Measurements from ENCODE around the gene NLN.

NLN gene

GRCh38 chr5:65809817-65810531 is 88.0 kb downstream of the NLN start:
- DNase-seq (ENCODE audit: low spot score), result no peak

- DNase-seq (ENCODE audit: low spot score), result no peak
These were observed 89.0 kb downstream of the NLN start for GRCh38 chr5:65811004-65811403.

- DNase-seq (ENCODE audit: low spot score), result no peak
These were observed 89.9 kb downstream of the NLN start for GRCh38 chr5:65811885-65812284.

- no peak for DNase-seq (ENCODE audit: low spot score)
These were observed 90.6 kb downstream of the NLN start for GRCh38 chr5:65812648-65813047.

- no peak for DNase-seq (ENCODE audit: low spot score)
These were observed 91.2 kb downstream of the NLN start for GRCh38 chr5:65813174-65813573.

GRCh38 chr5:65815161-65815560 is 93.2 kb downstream of the NLN start:
- DNase-seq (ENCODE audit: low spot score), result no peak

GRCh38 chr5:65816729-65817128 is 94.7 kb downstream of the NLN start:
- no peak for DNase-seq (ENCODE audit: low spot score)

- no peak for DNase-seq (ENCODE audit: low spot score)
These were observed 95.9 kb downstream of the NLN start for GRCh38 chr5:65817931-65818330.

GRCh38 chr5:65818592-65818991 is 96.6 kb downstream of the NLN start:
- peak; percentile 11 for DNase-seq (ENCODE audit: low spot score)

- no peak for DNase-seq (ENCODE audit: low spot score)
These were observed 97.4 kb downstream of the NLN start for GRCh38 chr5:65819215-65819904.

GRCh38 chr5:65819905-65820240 is 97.9 kb downstream of the NLN start:
- no peak for DNase-seq (ENCODE audit: low spot score)

GRCh38 chr5:65820373-65820772 is 98.4 kb downstream of the NLN start:
- DNase-seq (ENCODE audit: low spot score), result no peak

- no peak for DNase-seq (ENCODE audit: low spot score)
These were observed 100.0 kb downstream of the NLN start for GRCh38 chr5:65821966-65822365.

GRCh38 chr5:65822710-65823109 is 100.7 kb downstream of the NLN start:
- DNase-seq (ENCODE audit: low spot score), result no peak

- DNase-seq (ENCODE audit: low spot score), result no peak
These were observed 101.2 kb downstream of the NLN start for GRCh38 chr5:65823204-65823603.

- no peak for DNase-seq (ENCODE audit: low spot score)
These were observed 101.9 kb downstream of the NLN start for GRCh38 chr5:65823845-65824445.

GRCh38 chr5:65825408-65826328 is 103.7 kb downstream of the NLN start:
- no peak for DNase-seq (ENCODE audit: low spot score)

GRCh38 chr5:65828022-65828896 is 106.3 kb downstream of the NLN start:
- DNase-seq (ENCODE audit: low spot score), result no peak

GRCh38 chr5:65830856-65831255 is 108.9 kb downstream of the NLN start:
- DNase-seq (ENCODE audit: low spot score), result no peak

GRCh38 chr5:65831276-65831675 is 109.3 kb downstream of the NLN start:
- DNase-seq (ENCODE audit: low spot score), result no peak

- DNase-seq (ENCODE audit: low spot score), result no peak
These were observed 110.1 kb downstream of the NLN start for GRCh38 chr5:65832152-65832551.

Data from HuH-7.5 (cell line).